ENCODE measurements around the gene MAGI2.

Gene MAGI2

DNA sequence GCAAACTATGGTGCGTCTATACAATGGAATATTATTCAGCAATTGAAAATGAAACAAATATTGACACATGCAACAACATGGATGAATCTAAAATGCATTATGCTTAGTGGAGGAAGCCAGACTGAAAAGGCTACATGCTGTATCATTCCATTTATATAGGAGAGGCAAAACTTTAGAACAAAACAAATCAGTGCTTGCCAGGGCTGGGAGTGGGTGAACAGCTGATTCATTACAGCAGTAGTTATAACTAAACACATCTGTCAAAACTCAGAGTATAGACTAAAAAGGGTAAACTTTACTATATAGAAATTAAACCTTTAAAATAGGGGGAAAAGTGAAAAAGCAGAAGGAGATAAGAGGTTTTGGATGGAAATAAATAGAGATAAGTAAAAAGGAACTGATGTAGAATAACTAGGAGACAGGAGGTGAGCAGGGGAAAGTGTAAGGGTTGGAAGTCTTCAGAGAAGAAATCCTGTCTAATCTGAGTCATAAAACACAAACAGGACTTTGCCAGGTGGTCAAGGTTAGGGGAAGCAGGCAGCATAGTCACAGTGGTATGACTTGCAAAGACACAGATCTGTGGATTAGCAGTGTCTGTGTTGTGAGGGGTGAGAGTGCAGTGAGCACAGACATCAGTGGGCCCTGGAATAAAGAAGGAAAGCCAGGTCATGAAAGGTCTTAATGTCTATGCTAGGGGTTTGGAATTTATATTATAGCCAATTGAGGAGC lies 1305.1 kb downstream of the MAGI2 start:
- Histone ChIP-seq H3K27ac (ENCODE audit: poor library complexity, severe bottlenecking) (no peak overlapping the region), H3K4me1 (ENCODE audit: insufficient read depth, poor library complexity, severe bottlenecking) (no peaks in the 10 kb centered on the region), H3K4me3 (ENCODE audit: severe bottlenecking) (no peak overlapping the region), H3K27me3 (ENCODE audit: insufficient read depth, poor library complexity, severe bottlenecking) (no peaks in the 10 kb centered on the region), H3K9me3 (ENCODE audit: severe bottlenecking) (no peaks in the 10 kb centered on the region), H3K36me3 (ENCODE audit: low read depth) (no peaks in the 10 kb centered on the region)
- TF ChIP-seq, protein P1, sequence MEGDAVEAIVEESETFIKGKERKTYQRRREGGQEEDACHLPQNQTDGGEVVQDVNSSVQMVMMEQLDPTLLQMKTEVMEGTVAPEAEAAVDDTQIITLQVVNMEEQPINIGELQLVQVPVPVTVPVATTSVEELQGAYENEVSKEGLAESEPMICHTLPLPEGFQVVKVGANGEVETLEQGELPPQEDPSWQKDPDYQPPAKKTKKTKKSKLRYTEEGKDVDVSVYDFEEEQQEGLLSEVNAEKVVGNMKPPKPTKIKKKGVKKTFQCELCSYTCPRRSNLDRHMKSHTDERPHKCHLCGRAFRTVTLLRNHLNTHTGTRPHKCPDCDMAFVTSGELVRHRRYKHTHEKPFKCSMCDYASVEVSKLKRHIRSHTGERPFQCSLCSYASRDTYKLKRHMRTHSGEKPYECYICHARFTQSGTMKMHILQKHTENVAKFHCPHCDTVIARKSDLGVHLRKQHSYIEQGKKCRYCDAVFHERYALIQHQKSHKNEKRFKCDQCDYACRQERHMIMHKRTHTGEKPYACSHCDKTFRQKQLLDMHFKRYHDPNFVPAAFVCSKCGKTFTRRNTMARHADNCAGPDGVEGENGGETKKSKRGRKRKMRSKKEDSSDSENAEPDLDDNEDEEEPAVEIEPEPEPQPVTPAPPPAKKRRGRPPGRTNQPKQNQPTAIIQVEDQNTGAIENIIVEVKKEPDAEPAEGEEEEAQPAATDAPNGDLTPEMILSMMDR (IDR thresholded peaks at IDR 0.05; ENCODE audit: poor library complexity, severe bottlenecking) = no peak
- ATAC-seq (ENCODE audit: low read depth) (no peak), DNase-seq (ENCODE audit: low spot score) (no peak)

DNA sequence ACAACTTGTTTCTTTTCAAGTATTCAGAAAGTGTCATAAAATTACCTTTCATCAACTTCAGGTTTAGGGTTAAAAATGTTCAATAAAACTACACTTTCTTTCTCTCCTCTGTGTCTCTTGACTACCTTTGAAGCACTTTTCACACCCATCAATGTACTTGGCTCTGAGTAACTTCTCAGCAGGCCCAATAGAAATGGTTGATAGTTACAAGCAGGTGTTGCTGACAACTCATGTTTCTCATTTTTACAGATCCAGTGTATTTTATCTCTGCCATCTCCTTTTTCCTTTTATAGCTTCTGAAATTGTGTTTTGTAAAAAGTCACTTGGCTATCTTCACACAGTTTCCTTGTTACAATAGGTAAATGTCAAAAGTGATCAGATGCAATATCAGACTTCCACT lies 1306.9 kb downstream of the MAGI2 start:
- no peak for DNase-seq (ENCODE audit: low spot score)
- TF ChIP-seq, protein P1 (IDR thresholded peaks at IDR 0.05; ENCODE audit: poor library complexity, severe bottlenecking) = no peak
- H3K9me3 ChIP-seq (ENCODE audit: severe bottlenecking) = no peaks in the 10 kb centered on the region
- H3K4me3 ChIP-seq (ENCODE audit: severe bottlenecking) = no peak overlapping the region
- no peaks in the 10 kb centered on the region for H3K4me1 ChIP-seq (ENCODE audit: insufficient read depth, poor library complexity, severe bottlenecking)
- no peak for ATAC-seq (ENCODE audit: low read depth)
- no peaks in the 10 kb centered on the region for H3K27me3 ChIP-seq (ENCODE audit: insufficient read depth, poor library complexity, severe bottlenecking)
- H3K36me3 ChIP-seq (ENCODE audit: low read depth) = no peaks in the 10 kb centered on the region
- H3K27ac ChIP-seq (ENCODE audit: poor library complexity, severe bottlenecking) = no peak overlapping the region

DNA sequence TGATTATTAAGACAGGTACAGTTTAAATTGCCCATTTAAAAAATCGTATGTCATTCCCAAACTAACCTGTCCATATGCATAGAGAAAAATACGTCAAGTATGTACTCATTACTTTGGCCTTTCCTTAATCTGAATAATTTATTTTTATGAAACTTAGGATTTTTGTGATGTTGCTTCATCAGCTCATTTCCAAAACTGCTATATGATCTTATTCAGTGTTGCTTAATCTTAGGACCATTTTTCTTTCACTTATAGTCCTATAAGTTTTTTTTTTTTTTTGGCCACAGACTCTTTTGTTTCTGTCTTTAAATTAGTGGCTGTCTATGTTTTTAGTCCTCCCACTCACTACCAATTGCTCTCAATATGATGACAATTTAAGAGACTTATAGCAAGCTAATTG lies 1309.8 kb downstream of the MAGI2 start:
- Histone ChIP-seq H3K36me3 (ENCODE audit: low read depth) (no peaks in the 10 kb centered on the region), H3K9me3 (ENCODE audit: severe bottlenecking) (no peaks in the 10 kb centered on the region), H3K4me3 (ENCODE audit: severe bottlenecking) (no peak overlapping the region), H3K27ac (ENCODE audit: poor library complexity, severe bottlenecking) (no peak overlapping the region), H3K4me1 (ENCODE audit: insufficient read depth, poor library complexity, severe bottlenecking) (no peaks in the 10 kb centered on the region), H3K27me3 (ENCODE audit: insufficient read depth, poor library complexity, severe bottlenecking) (no peaks in the 10 kb centered on the region)
- no peak for DNase-seq (ENCODE audit: low spot score)
- TF ChIP-seq, protein P1 (IDR thresholded peaks at IDR 0.05; ENCODE audit: poor library complexity, severe bottlenecking) = no peak
- ATAC-seq (ENCODE audit: low read depth) = no peak

DNA sequence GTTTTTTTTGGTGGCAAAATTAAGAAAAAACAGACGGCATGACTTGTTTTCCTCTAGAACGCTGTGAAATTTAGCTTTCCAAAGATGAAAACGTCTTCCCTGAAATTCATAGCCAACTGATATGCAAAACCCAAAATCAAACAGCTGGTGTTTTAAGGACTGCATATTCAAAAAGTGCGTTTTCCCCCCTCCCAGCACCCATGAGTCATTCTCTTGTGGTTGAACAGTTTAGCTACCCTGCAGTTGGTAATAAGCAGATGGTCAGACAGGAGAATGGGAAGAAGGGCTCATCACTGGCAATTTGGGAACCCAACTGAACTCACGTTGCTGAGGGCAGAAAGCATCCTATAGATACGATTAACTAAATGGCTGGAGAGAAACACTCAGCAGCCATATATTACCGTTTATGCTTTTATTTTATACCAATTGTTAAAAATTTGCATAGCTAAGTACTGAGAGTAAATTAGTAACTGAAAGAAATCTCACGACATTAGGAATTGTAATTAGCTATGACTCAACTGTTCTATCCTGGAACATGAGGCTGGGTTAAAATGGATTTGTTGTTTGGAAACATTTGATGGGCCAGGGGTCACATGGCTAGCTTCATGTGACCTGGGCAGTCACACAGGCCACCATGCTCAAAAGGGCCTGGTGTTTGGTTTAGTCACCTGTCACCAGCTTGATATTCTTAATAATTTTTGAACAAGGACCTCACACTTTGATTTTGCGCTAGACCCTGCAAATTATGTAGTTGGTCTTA lies 1311.8 kb downstream of the MAGI2 start:
- Histone ChIP-seq H3K36me3 (ENCODE audit: low read depth) (no peaks in the 10 kb centered on the region), H3K9me3 (ENCODE audit: severe bottlenecking) (no peaks in the 10 kb centered on the region), H3K4me1 (ENCODE audit: insufficient read depth, poor library complexity, severe bottlenecking) (no peaks in the 10 kb centered on the region), H3K27me3 (ENCODE audit: insufficient read depth, poor library complexity, severe bottlenecking) (peaks cover 9% of the 10 kb centered on the region), H3K27ac (ENCODE audit: poor library complexity, severe bottlenecking) (no peak overlapping the region), H3K4me3 (ENCODE audit: severe bottlenecking) (no peak overlapping the region)
- no peak for ATAC-seq (ENCODE audit: low read depth)
- DNase-seq (ENCODE audit: low spot score) = no peak
- TF ChIP-seq, protein P1 (IDR thresholded peaks at IDR 0.05; ENCODE audit: poor library complexity, severe bottlenecking) = no peak

DNA sequence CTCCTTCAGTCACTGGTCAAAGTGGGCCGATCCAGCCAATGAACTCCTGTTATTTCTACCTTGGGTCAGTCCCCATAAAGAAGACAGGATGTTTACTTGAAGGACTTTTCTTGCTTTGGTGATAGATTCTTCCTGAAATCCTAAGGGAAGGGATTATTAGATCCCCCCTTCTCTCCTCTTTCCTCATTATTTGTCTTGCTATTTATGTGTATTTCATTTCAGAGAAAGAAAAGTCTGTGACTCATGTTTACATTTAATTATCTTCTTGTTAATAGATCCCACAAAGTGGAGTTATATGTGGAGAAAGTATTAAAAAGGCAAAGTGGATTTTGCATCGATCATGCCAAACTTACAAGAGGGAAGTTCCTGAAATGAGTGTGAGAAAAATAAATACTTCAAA lies 1313.4 kb downstream of the MAGI2 start:
- TF ChIP-seq, protein P1 (IDR thresholded peaks at IDR 0.05; ENCODE audit: poor library complexity, severe bottlenecking) = no peak

More for the DNA sequence above, 1313.4 kb downstream of the MAGI2 start:
- Histone ChIP-seq H3K4me3 (ENCODE audit: severe bottlenecking) (no peak overlapping the region), H3K27ac (ENCODE audit: poor library complexity, severe bottlenecking) (no peak overlapping the region), H3K9me3 (ENCODE audit: severe bottlenecking) (no peaks in the 10 kb centered on the region), H3K27me3 (ENCODE audit: insufficient read depth, poor library complexity, severe bottlenecking) (peaks cover 9% of the 10 kb centered on the region), H3K36me3 (ENCODE audit: low read depth) (no peaks in the 10 kb centered on the region), H3K4me1 (ENCODE audit: insufficient read depth, poor library complexity, severe bottlenecking) (no peaks in the 10 kb centered on the region)
- DNase-seq (ENCODE audit: low spot score) (no peak), ATAC-seq (ENCODE audit: low read depth) (no peak)
